HEK293 (cell line): ENCODE data around the gene ADGRF1.

Experiments used
- CTCF ChIP-seq: fragments of 450-650 bp; formaldehyde crosslinking; IDR thresholded peaks from 2 replicates; pipeline ENCODE4 v1.5.1; 2016; ENCODE audit warnings: missing biosample characterization, missing genetic modification characterization
- KLF1 ChIP-seq: fragments of 450-650 bp; formaldehyde crosslinking; IDR thresholded peaks from 2 replicates; pipeline ENCODE4 v1.5.1; 2016; ENCODE audit warnings: missing biosample characterization, missing genetic modification characterization
- PATZ1 ChIP-seq: fragments of 450-650 bp; formaldehyde crosslinking; IDR thresholded peaks from 2 replicates; pipeline ENCODE4 v1.5.1; 2016; ENCODE audit warnings: missing biosample characterization, missing genetic modification characterization
- ZNF112 ChIP-seq: fragments of 450-650 bp; formaldehyde crosslinking; IDR thresholded peaks from 2 replicates; pipeline ENCODE4 v1.5.0; 2017; ENCODE audit warnings: missing biosample characterization, missing genetic modification characterization
- ZNF513 ChIP-seq: fragments of 450-650 bp; IDR thresholded peaks from 2 replicates; pipeline ENCODE4 v1.5.1; 2018; ENCODE audit warnings: missing biosample characterization, missing genetic modification characterization
- ZNF555 ChIP-seq: fragments of 450-650 bp; formaldehyde crosslinking; conservative IDR thresholded peaks from 2 replicates; pipeline ENCODE4 v1.5.1; 2017; ENCODE audit warnings: missing biosample characterization, mild to moderate bottlenecking, missing genetic modification characterization, inconsistent platforms
- ZNF558 ChIP-seq: fragments of 450-650 bp; formaldehyde crosslinking; IDR thresholded peaks from 2 replicates; pipeline ENCODE4 v1.5.1; 2016; ENCODE audit warnings: missing biosample characterization, missing genetic modification characterization
- ZNF571 ChIP-seq: fragments of 450-650 bp; formaldehyde crosslinking; IDR thresholded peaks from 2 replicates; pipeline ENCODE4 v1.5.0; 2017; ENCODE audit warnings: missing biosample characterization, missing genetic modification characterization
- ZNF580 ChIP-seq: fragments of 450-650 bp; formaldehyde crosslinking; IDR thresholded peaks from 2 replicates; pipeline ENCODE4 v1.5.1; 2016; ENCODE audit warnings: missing biosample characterization, missing genetic modification characterization
- ZNF704 ChIP-seq: fragments of 450-650 bp; formaldehyde crosslinking; IDR thresholded peaks from 2 replicates; pipeline ENCODE4 v1.5.1; 2016; ENCODE audit warnings: missing biosample characterization, missing genetic modification characterization
- ZSCAN5A ChIP-seq: fragments of 450-650 bp; formaldehyde crosslinking; IDR thresholded peaks from 2 replicates; pipeline ENCODE4 v1.5.1; 2016; ENCODE audit warnings: missing biosample characterization, missing genetic modification characterization

GRCh38 chr6:47000842-47001241 lies 41.3 kb downstream of the ADGRF1 start:
- TF ChIP-seq ZNF558 (tag by site-specific recombination) (no peak), CTCF (tag by site-specific recombination) (no peak), ZSCAN5A (tag by site-specific recombination) (no peak), ZNF555 (tag by site-specific recombination) (no peak), ZNF704 (tag by site-specific recombination) (no peak), ZNF513 (tag by site-specific recombination) (no peak), ZNF571 (tag by site-specific recombination) (no peak), ZNF580 (no peak), PATZ1 (tag by site-specific recombination) (no peak), ZNF112 (no peak), KLF1 (tag by site-specific recombination) (no peak)
